GM20431 (cell line): ENCODE data around the gene CLEC4G.
"Not testable (repeated sequence)": the region's sequence is repeated elsewhere in the genome, so short reads cannot be mapped to it uniquely, and the experiment has no call there.

Source experiments
- in situ Hi-C: fragments of 300-500 bp; cut with MseI, MboI; formaldehyde crosslinking; loops from one replicate; pipeline ENCODE4 v1.15.0; 2020; ENCODE audit warnings: low sequenced_read_pairs; ENCODE audit not compliant: unreplicated experiment

The CLEC4G gene

DNA sequence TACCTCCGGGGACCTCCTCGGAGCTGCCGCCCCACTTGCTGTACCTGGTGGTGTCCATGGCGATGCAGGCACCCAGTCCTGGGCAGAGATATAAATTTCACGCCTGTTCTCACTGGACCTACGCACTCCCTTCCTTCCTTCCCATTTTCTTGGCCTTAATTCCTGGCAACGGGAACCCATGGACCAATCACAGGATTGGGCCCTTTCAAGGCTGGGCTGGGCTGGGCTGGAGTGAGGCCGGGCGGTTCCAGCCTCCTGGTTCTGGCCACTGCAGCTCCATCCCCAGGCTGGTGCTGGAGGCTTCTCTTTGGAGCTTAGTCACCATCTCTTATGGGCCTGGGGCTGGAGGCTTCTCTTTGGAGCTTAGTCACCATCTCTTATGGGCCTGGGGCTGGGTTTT is at the start of gene CLEC4G:
CLEC4G (minus strand) TSS at position 66 of the 400 bp plus-strand sequence; CDS start at position 58, 8 bp downstream.
- in situ Hi-C loops, result no loop called here

DNA sequence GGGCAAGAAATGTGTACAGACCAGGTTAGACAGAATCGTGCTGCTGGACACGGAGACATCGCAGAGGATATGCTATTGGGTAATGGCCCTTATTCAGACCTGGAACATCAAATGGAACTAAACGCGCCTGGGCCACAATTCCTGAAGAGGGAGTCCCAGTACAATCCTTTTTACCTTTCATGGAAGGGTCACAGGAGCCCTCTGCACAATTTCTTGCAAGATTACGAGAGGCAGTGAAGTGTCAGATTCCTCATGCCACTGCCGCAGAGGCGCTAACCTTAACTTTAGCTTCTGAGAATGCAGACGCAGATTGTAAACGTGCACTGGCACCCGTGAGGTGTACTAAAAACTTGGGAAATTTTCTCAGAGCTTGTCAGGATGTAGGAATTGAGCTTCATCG is 49.2 kb upstream of the CLEC4G start:
- in situ Hi-C loops, result no loop called here

GRCh38 chr19:7779631-7780486 is 47.9 kb upstream of the CLEC4G start:
- in situ Hi-C loops, result no loop called here

DNA sequence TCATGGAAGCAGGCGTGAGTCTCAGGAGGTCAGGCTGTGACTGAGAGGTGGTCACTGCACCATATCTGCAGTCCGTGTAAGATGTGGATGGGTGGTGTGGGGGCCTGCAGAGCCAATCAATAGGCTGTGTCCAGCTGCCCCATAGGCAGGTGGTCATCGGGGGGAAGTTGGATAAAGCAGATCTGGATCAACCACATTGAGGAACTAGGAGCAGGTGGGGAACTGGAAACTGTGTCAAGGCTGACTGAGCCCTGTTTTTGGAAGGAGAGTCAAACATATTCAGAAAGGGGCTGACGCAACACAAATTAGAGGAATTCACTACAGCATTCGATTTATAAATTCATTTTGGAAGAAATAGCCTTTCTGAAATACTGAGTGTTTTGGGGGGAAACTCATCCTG is 46.2 kb upstream of the CLEC4G start:
- in situ Hi-C loops, result no loop called here

DNA sequence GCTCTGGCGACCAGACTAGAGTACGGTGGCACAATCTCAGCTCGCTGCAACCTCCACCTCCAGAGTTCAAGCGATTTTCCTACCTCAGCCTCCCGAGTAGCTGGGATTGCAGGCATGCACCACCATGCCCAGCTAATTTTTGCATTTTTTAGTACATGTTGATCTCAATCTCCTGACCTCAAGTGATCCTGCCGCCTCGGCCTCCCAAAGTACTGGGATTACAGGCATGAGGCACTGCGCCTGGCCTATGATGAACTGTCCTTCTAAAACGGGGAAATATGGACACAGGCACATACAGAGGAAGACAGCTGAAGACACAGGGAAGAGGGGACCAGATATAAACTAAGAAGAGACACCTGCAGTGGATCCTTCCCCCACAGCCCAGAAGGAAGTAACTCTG is 43.9 kb upstream of the CLEC4G start:
- in situ Hi-C loops, result no loop called here

DNA sequence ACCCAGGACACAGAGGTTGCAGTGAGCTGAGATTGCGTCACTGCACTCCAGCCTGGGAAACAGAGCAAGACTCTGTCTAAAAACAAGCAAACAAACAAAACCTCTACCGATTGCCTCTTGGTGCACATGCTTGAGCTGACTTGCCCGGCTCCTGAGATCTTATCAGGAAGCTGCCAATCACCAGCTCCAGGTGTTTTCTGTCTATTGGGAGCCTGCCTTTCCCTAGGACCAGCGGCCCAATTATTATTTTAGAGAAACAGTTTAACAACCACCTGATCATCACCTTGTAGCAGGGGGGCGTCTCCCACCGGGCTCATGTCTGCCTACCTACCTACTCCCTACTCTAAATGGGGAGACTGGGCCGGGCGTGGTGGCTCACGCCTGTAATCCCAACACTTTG is 41.9 kb upstream of the CLEC4G start:
- in situ Hi-C loops, result no loop called here

DNA sequence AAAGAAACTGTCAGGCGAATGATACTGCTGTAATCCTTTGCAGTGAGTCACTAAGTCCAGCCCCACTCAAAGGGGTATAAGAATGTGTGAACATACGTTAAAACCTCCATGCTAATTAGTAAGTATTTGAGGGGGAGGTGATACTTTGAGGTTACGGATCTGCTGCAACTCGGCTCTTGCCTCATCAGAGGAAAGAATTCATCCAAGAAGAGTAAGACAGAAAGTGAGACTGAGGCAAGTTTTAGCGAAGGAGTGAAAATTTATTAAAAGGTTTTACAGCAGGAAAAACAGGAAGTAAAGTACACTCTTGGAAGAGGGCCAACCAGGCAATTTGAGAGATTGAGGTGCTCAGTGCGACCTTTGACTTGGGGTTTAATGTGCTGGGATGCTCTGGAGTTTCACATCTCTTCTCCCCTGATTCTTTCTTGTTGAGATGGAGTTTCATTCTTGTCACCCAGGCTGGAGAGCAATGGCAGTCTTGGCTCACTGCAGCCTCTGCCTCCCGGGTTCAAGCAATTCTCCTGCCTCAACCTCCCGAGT is 40.9 kb upstream of the CLEC4G start:
- in situ Hi-C loops, result no loop called here

GRCh38 chr19:7771072-7771471 is 39.2 kb upstream of the CLEC4G start:
- in situ Hi-C loops, result no loop called here

DNA sequence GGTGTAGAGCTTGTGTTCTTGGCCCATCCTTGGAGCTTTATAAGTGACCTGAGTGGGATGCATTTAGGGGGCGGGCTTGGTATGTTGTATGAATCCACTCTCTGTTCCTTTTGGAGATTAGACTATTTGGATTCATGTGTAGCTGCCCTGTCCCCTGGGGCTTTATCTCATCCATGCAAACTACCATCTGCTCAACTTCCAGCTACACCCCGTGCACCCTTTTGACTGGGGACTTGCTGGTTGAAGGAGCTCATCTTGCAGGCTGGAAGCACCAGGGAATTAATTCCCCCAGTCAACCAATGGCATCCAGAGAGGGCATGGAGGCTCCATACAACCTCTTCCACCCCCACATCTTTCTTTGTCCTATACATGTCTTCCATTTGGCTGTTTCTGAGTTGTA is 37.3 kb upstream of the CLEC4G start:
- in situ Hi-C loops, result no loop called here

- in situ Hi-C loops, result no loop called here
Measured at GRCh38 chr19:7767487-7767886, 35.6 kb upstream of the CLEC4G start.

GRCh38 chr19:7766535-7766934 is 34.6 kb upstream of the CLEC4G start:
- in situ Hi-C loops, result no loop called here

DNA sequence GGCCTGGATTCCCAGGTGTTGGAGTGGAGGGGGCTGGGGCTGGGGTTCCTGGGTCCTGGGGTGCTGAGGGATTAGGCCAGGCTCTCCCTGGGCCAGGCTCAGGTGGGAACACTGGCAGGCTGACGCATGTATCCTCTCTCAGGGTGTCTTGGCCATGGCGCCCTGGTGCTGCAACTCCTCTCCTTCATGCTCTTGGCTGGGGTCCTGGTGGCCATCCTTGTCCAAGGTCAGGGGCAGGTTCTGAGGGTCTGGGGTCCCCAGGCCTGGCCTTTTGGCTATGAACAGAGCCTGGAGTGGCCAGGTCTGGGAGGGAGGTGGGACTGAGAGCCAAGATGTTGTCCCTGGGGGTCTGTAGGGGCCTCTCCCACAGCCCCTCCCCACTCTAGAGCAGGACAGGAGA is 33.1 kb upstream of the CLEC4G start:
- in situ Hi-C loops, result not testable (repeated sequence)

DNA sequence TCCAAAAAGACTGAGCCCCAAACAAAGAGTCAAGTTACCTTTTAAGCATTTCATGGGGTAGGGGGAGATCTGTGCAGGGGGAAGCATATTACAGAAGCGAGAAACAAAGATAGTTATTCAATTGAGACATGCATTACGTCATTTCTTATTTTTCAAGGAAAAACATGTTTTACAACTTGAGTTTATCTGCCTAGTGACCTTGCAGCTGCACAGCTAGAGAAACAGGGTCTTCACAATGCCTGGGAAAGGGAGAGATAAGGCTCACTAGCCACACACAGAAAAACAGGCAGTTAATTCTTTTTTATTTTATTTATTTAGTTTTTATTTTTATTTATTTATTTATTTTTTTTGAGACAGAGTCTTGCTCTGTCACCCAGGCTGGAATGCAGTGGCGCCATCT is 32.2 kb upstream of the CLEC4G start:
- in situ Hi-C loops, result not testable (repeated sequence)

- in situ Hi-C loops, result no loop called here
Measured at GRCh38 chr19:7763696-7764095, 31.8 kb upstream of the CLEC4G start.

- in situ Hi-C loops, result no loop called here
Measured at GRCh38 chr19:7762719-7763293, 30.9 kb upstream of the CLEC4G start, which contains the start of gene CLEC4M. Gene CLEC4M, plus strand, starts transcription at chr19:7763243. Its CDS starts 24 bp downstream, at chr19:7763267.

- in situ Hi-C loops, result no loop called here
Measured at GRCh38 chr19:7759156-7759555, 27.2 kb upstream of the CLEC4G start.

DNA sequence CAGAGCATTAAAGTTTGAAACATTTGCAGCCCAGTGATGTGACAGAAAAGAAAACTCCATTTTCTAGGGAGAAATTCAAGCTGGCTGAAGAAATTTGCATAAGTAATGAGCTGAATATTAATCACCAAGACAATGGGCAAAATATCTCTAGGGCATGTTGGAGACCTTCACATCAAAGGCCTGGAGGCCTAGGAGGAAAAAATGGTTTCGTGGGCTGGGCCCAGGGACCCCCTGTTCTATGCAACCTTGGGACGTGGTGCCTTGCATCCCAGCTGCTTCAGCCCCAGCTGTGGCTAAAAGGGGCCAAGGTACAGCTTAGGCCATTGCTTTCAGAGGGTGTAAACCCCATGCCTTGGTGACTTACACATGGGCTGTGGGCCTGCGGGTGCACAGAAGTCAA is 25.4 kb upstream of the CLEC4G start:
- in situ Hi-C loops, result no loop called here

DNA sequence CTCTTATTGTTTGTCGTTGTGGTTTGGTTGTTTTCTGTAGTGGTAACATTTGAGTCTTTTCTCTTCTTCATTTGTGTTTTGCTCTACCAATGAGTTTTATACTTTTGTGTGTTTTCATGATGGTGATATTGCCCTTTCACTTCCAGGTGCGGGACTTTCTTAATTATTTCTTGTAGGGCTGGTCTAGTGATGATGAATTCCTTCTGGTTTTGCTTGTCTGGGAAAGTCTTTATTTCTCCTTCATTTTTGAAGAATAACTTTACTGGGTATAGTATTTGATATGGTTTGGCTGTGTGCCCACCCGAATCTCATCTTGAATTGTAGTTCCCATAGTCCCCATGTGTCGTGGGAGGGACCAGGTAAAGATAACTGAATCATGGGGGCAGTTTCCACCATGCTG is 24.3 kb upstream of the CLEC4G start:
- in situ Hi-C loops, result no loop called here

DNA sequence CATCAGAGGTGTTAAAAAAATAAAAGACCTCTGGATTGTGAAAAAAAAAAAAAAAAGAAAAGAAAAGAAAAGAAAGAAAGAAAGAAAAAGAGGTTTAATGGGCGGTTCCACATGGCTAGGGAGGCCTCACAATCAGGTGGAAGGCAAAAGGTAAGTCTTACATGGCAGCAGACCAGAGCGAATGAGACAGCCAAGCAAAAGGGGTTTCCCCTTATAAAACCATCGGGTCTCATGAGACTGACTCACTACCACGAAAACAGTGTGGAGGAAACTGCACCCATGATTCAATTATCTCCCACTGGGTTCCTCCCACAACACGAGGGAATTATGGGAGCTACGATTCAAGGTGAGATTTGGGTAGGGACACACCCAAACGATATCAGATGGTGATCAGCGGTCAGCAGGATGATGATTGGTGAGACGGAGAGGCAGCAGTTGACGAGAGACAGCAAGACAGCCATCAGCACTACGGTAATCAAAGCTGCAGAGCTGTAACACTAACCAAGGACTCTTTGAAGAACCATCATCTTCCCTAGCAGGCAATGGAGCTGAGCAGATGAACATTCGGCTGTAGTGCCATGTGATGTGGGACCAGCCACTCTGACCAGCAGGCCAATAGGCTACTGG is 19.4 kb upstream of the CLEC4G start:
- in situ Hi-C loops, result no loop called here

GRCh38 chr19:7748756-7749155 is 16.8 kb upstream of the CLEC4G start:
- in situ Hi-C loops, result no loop called here

DNA sequence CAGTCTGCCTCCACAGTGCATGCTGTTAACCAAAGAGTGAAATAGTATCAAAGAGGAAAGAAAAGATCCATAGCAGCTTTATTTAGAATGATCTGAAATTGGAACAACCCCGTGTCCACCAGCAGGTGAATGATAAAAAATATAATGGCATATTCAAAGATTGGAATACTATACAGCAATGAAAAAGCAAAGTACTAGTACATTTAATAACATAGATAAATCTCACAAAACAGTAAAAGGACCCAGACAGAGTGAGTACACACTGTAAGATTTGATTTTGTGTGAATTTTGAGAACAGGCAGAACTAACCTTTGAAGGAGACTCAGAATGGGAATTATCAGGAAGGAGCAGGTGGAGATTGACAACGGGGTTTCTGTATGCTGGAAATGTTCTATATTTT is 16.3 kb upstream of the CLEC4G start:
- in situ Hi-C loops, result no loop called here
